KMS-11 (cell line): ENCODE data around the gene ZBTB39.

Source experiments
- H2AFZ ChIP-seq: fragments of 200-600 bp; sonication (generic); 2 replicates; pipeline ENCODE4 v1.6.1; 2016; ENCODE audit warnings: antibody characterized with exemption, mixed run types, low read depth
- H3K27ac ChIP-seq: fragments of 200-600 bp; sonication (generic); 2 replicates; pipeline ENCODE4 v1.6.1; 2016; ENCODE audit warnings: mild to moderate bottlenecking, mixed run types
- H3K27me3 ChIP-seq: fragments of 200-600 bp; sonication (generic); 2 replicates; pipeline ENCODE4 v1.6.1; 2017; ENCODE audit warnings: mild to moderate bottlenecking, low read depth, mixed run types, moderate library complexity; ENCODE audit not compliant: insufficient read depth
- H3K36me3 ChIP-seq: fragments of 200-600 bp; sonication (generic); 2 replicates; pipeline ENCODE4 v1.6.1; 2017; ENCODE audit warnings: mild to moderate bottlenecking, mixed run types; ENCODE audit not compliant: insufficient read depth
- H3K4me1 ChIP-seq: fragments of 200-600 bp; sonication (generic); 2 replicates; pipeline ENCODE4 v1.6.1; 2016; ENCODE audit warnings: mild to moderate bottlenecking, low read depth, mixed run types; ENCODE audit not compliant: poor library complexity, severe bottlenecking
- H3K4me2 ChIP-seq: fragments of 200-600 bp; sonication (generic); 2 replicates; pipeline ENCODE4 v1.7.0; 2016; ENCODE audit warnings: mild to moderate bottlenecking, mixed run types
- H3K4me3 ChIP-seq: fragments of 200-600 bp; sonication (generic); IDR thresholded peaks from 2 replicates; pipeline ENCODE4 v1.6.1; 2017; ENCODE audit warnings: low read depth, low read length, mixed read lengths; ENCODE audit not compliant: insufficient read depth
- H3K79me2 ChIP-seq: fragments of 200-600 bp; sonication (generic); 2 replicates; pipeline ENCODE4 v1.6.1; 2016; ENCODE audit warnings: low read depth, mixed run types; ENCODE audit not compliant: insufficient read depth
- H3K9ac ChIP-seq: fragments of 200-600 bp; sonication (generic); 2 replicates; pipeline ENCODE4 v1.6.1; 2016; ENCODE audit warnings: mild to moderate bottlenecking, mixed run types
- H4K20me1 ChIP-seq: fragments of 200-600 bp; sonication (generic); 2 replicates; pipeline ENCODE4 v1.6.1; 2016; ENCODE audit warnings: mild to moderate bottlenecking, mixed run types; ENCODE audit not compliant: insufficient read depth
- CTCF ChIP-seq: fragments of 200-600 bp; sonication (generic); conservative IDR thresholded peaks from 2 replicates; pipeline ENCODE4 v1.6.1; 2017; ENCODE audit warnings: low read depth, mild to moderate bottlenecking, antibody characterized with exemption, low read length, moderate library complexity, mixed read lengths

The ZBTB39 gene

GRCh38 chr12:57049890-57050289, 43.5 kb upstream of the ZBTB39 start, which contains the start of gene MYO1A:
Gene MYO1A (minus strand): TSS chr12:57050129. CDS start chr12:57048323, 1,806 bp downstream.
- no peak within 1 kb of the TSS for H3K4me2 ChIP-seq
- no peaks in the 10 kb centered on the region for H4K20me1 ChIP-seq
- no peak for TF ChIP-seq CTCF
- H3K9ac ChIP-seq: no peak within 1 kb of the TSS
- H3K27ac ChIP-seq: no peak within 1 kb of the TSS
- H3K27me3 ChIP-seq: peaks cover 20% of the 10 kb centered on the region; the same call in 1 of the 2 replicates
- no peaks in the 10 kb centered on the region for H3K4me1 ChIP-seq
- H3K4me3 ChIP-seq: no peak within 1 kb of the TSS
- H3K36me3 ChIP-seq: no peaks in the 10 kb centered on the region
- H2AFZ ChIP-seq: no peak within 1 kb of the TSS
- H3K79me2 ChIP-seq: no peaks in the 10 kb centered on the region

DNA sequence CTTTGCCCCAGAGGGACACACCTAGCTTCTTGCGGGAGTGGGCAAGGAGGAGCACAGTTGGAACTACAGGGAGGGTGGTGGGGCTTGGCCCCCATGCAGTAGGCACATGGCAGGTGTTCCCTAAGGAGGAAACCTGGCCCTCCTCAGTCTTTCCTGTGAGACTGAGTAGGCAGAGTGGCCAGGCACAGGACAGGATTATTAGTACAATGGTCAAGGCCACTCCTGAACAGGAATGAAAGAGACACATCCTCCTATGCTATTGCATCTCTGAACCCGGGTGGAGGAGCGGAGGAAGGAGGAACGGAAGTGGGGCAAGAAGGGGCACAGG, 42.7 kb upstream of the ZBTB39 start:
- no peak for TF ChIP-seq CTCF
- H3K27me3 ChIP-seq: peaks cover 20% of the 10 kb centered on the region; the same call in 1 of the 2 replicates
- no peaks in the 10 kb centered on the region for H3K36me3 ChIP-seq
- no peak overlapping the region for H3K4me2 ChIP-seq
- H4K20me1 ChIP-seq: no peaks in the 10 kb centered on the region
- H3K9ac ChIP-seq: no peak overlapping the region
- no peak overlapping the region for H3K27ac ChIP-seq
- no peak overlapping the region for H3K4me3 ChIP-seq
- no peaks in the 10 kb centered on the region for H3K4me1 ChIP-seq
- no peaks in the 10 kb centered on the region for H3K79me2 ChIP-seq
- H2AFZ ChIP-seq: no peak overlapping the region

DNA sequence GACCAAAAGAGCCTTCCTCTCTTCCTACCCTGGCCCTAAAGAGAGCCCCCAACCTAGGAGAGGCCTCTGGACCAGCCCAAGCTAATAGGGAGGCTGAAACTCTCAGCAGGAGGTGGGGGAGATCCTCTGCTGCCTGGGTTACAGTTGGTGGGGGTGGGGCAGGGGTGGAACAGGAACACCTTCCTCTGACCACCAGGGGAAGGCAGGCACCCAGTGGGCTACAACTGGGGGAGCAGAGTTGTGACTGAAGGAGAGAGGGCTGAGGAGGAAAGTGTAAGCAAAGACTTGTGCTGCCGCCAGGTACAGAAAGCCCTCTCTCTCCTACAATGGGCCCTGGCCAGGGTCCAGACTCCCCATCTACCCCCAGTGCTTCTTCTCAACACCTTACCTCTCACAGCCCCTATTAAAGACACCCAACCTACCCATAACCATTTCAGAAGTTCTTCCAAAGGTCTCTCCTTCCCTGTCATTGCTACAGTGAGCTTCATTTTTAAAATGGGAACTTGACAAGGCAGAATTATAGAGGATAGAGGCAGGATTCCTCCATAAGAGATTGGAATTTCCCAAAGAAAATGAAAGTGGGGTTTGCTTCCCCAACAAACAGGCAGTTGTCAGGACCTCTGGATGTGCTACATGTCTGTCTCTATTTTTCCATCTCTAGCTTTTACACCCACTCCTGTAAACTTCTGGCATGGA, 42.2 kb upstream of the ZBTB39 start:
- no peaks in the 10 kb centered on the region for H4K20me1 ChIP-seq
- H3K36me3 ChIP-seq: no peaks in the 10 kb centered on the region
- no peaks in the 10 kb centered on the region for H3K4me1 ChIP-seq
- no peak for TF ChIP-seq CTCF
- H3K79me2 ChIP-seq: no peaks in the 10 kb centered on the region
- H3K27me3 ChIP-seq: peaks cover 20% of the 10 kb centered on the region; the same call in 1 of the 2 replicates
- no peak overlapping the region for H3K4me2 ChIP-seq
- H3K27ac ChIP-seq: no peak overlapping the region
- H3K9ac ChIP-seq: no peak overlapping the region
- no peak overlapping the region for H2AFZ ChIP-seq
- H3K4me3 ChIP-seq: no peak overlapping the region

GRCh38 chr12:57047981-57048380, 41.6 kb upstream of the ZBTB39 start:
- no peak for TF ChIP-seq CTCF
- no peaks in the 10 kb centered on the region for H3K79me2 ChIP-seq
- peaks cover 20% of the 10 kb centered on the region; the same call in 1 of the 2 replicates for H3K27me3 ChIP-seq
- H3K4me1 ChIP-seq: no peaks in the 10 kb centered on the region
- H3K4me2 ChIP-seq: no peak overlapping the region
- no peak overlapping the region for H2AFZ ChIP-seq
- H4K20me1 ChIP-seq: no peaks in the 10 kb centered on the region
- H3K9ac ChIP-seq: no peak overlapping the region
- H3K4me3 ChIP-seq: no peak overlapping the region
- no peak overlapping the region for H3K27ac ChIP-seq
- H3K36me3 ChIP-seq: no peaks in the 10 kb centered on the region
